ENCODE data around the gene FHL1.

FHL1 gene

DNA sequence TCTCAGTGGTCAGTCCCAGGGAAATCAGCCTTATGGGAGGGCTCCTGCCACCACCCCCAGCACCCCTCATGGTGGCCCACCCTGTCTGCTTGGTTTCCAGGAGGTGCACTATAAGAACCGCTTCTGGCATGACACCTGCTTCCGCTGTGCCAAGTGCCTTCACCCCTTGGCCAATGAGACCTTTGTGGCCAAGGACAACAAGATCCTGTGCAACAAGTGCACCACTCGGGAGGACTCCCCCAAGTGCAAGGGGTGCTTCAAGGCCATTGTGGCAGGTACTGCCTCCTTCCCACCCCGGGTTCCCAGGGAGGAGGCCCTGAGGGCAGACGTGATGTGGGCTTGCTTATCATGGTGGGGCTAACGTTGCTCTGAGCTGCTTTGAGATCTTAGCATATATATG is 59.6 kb downstream of the FHL1 start:
- TF ChIP-seq, protein P1, sequence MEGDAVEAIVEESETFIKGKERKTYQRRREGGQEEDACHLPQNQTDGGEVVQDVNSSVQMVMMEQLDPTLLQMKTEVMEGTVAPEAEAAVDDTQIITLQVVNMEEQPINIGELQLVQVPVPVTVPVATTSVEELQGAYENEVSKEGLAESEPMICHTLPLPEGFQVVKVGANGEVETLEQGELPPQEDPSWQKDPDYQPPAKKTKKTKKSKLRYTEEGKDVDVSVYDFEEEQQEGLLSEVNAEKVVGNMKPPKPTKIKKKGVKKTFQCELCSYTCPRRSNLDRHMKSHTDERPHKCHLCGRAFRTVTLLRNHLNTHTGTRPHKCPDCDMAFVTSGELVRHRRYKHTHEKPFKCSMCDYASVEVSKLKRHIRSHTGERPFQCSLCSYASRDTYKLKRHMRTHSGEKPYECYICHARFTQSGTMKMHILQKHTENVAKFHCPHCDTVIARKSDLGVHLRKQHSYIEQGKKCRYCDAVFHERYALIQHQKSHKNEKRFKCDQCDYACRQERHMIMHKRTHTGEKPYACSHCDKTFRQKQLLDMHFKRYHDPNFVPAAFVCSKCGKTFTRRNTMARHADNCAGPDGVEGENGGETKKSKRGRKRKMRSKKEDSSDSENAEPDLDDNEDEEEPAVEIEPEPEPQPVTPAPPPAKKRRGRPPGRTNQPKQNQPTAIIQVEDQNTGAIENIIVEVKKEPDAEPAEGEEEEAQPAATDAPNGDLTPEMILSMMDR (IDR thresholded peaks at IDR 0.05; ENCODE audit: borderline replicate concordance, insufficient read depth, low read depth, low read length): no peak
- no peak overlapping the region for H3K4me3 ChIP-seq (ENCODE audit: low read depth, low read length)

DNA sequence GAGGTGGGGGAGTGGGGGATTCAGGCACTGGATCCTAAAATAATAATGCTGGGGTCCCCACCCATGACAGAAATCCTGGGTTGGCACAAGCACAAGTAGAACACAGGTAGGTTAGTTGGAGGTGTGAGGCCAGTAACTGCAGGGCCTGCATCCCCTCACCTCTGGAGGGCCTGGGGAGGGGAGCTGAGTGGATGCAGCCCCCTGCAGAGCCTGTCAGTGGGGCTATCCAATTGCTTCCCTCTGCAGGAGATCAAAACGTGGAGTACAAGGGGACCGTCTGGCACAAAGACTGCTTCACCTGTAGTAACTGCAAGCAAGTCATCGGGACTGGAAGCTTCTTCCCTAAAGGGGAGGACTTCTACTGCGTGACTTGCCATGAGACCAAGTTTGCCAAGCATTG is 60.2 kb downstream of the FHL1 start:
- TF ChIP-seq, protein P1 (IDR thresholded peaks at IDR 0.05; ENCODE audit: borderline replicate concordance, insufficient read depth, low read depth, low read length): no peak
- H3K4me3 ChIP-seq (ENCODE audit: low read depth, low read length): no peak overlapping the region

DNA sequence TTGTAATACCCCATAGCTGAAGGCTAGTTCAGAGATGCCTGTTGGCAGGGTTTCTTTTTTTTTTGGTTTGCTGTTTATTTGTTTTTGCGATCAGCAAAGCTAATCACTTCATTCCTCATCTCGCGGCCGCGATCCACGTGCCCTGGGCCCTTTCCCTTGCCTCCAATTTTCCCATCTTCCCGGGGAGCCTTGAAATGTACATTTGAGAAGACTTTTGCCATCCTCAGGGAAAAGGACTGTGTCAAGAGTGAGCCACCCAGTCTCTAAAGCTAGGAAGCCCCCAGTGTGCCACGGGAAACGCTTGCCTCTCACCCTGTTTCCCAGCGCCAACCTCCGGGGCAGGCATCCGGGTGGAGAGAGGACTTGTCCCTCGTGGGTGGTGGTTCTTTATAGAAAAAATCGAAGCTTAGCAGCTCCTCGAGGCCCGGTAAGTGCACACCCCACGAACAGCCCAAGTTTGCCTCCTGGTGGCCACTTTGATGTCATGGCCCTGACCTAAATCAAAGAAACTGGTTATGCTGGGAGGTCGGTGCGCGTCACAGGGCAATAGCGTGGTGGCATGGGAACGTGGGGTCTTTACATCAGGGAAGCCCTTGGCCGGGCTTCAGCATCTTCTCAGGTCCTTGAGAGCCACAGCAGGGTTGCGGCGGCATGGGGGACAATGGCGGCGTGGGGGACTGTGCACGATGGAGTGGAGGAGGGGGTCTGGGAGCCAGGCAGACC is 61.8 kb downstream of the FHL1 start:
- TF ChIP-seq, protein P1 (IDR thresholded peaks at IDR 0.05; ENCODE audit: borderline replicate concordance, insufficient read depth, low read depth, low read length): peak; percentile 46; the same call in 1 of the 2 replicates
- no peak overlapping the region for H3K4me3 ChIP-seq (ENCODE audit: low read depth, low read length)

DNA sequence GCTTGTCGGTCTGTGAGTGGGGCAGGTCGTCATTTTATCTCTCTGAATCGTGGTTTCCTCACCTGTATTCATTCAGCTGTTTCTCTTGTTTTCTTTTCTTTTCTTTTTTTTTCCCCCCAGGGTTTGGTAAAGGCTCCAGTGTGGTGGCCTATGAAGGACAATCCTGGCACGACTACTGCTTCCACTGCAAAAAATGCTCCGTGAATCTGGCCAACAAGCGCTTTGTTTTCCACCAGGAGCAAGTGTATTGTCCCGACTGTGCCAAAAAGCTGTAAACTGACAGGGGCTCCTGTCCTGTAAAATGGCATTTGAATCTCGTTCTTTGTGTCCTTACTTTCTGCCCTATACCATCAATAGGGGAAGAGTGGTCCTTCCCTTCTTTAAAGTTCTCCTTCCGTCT is 62.4 kb downstream of the FHL1 start:
- H3K4me3 ChIP-seq (ENCODE audit: low read depth, low read length): no peak overlapping the region
- TF ChIP-seq, protein P1 (IDR thresholded peaks at IDR 0.05; ENCODE audit: borderline replicate concordance, insufficient read depth, low read depth, low read length): no peak

DNA sequence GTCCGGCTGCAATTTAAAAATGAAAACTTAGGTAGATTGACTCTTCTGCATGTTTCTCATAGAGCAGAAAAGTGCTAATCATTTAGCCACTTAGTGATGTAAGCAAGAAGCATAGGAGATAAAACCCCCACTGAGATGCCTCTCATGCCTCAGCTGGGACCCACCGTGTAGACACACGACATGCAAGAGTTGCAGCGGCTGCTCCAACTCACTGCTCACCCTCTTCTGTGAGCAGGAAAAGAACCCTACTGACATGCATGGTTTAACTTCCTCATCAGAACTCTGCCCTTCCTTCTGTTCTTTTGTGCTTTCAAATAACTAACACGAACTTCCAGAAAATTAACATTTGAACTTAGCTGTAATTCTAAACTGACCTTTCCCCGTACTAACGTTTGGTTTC is 62.9 kb downstream of the FHL1 start:
- TF ChIP-seq, protein P1 (IDR thresholded peaks at IDR 0.05; ENCODE audit: borderline replicate concordance, insufficient read depth, low read depth, low read length): no peak
- H3K4me3 ChIP-seq (ENCODE audit: low read depth, low read length): no peak overlapping the region

DNA sequence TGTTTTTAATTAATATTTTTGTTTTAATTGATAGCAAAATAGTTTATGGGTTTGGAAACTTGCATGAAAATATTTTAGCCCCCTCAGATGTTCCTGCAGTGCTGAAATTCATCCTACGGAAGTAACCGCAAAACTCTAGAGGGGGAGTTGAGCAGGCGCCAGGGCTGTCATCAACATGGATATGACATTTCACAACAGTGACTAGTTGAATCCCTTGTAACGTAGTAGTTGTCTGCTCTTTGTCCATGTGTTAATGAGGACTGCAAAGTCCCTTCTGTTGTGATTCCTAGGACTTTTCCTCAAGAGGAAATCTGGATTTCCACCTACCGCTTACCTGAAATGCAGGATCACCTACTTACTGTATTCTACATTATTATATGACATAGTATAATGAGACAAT is 63.5 kb downstream of the FHL1 start:
- no peak overlapping the region for H3K4me3 ChIP-seq (ENCODE audit: low read depth, low read length)
- TF ChIP-seq, protein P1 (IDR thresholded peaks at IDR 0.05; ENCODE audit: borderline replicate concordance, insufficient read depth, low read depth, low read length): no peak

All from GM12875 (cell line).